GM18508 (cell line): ENCODE measurements around the gene MBD5.

ENCODE experiments used
- ATAC-seq: cut with Tn5 transposase; IDR thresholded peaks from one replicate; pipeline ENCODE4 v1.9.1; 2021; ENCODE audit warnings: moderate number of reproducible peaks; ENCODE audit not compliant: insufficient read depth, unreplicated experiment

The MBD5 gene

DNA sequence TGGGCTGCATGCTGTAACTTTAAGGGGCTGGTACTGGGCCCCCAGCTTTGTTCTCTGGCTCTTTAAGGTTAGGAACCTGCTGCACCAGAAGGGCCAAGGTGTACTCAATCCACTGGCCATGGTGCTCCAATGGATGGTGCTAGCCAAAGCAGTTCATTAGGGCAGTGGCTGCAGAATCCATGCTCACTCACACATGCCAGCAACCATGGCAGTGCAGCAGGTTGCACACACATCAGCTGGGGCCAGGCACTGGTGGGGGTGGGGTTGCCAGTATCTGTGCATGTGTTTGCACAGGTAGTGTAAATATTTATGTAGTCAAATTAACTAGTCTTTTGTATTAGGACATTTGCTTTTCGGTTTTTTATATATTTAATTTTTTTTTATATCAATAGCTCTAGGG is 395.4 kb downstream of the MBD5 start:
- ATAC-seq, result no peak

DNA sequence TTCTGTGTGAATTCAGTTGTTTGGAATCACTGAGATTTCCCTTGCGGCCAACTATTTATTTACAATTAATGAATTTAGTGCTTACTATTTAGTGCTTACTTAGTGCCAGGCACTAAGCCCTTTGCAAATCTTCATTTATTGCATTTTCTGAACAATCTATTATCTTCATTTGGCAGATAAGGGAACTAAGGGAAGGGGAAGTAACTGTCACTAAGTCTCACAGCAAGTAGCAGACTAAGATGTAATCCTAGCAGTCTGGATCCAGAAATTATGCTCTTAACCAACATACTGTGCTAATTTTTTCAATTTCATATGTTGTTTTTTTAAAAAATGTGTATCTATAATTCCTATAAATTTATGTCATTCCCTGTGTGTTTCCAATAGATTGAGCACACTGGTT is 409.2 kb downstream of the MBD5 start:
- ATAC-seq, result no peak

DNA sequence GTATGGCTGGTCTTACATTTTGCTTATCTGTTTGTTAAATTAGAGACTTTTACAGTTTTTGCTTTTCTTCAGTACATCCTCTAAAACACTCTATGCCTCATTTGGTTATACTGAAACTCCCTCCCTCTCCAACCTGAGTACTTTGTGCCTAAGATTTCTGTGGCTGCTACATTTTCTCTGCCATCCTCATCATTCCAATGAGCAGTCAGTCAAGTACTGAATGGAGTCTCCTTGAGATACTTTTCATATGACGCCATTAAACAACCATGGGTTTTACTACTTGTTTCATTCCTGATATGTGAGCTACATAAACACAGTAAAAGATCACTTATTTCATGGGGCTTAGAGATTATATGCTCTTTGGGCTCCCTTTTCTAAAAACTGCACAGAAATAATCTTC is 427.0 kb downstream of the MBD5 start:
- no peak for ATAC-seq

DNA sequence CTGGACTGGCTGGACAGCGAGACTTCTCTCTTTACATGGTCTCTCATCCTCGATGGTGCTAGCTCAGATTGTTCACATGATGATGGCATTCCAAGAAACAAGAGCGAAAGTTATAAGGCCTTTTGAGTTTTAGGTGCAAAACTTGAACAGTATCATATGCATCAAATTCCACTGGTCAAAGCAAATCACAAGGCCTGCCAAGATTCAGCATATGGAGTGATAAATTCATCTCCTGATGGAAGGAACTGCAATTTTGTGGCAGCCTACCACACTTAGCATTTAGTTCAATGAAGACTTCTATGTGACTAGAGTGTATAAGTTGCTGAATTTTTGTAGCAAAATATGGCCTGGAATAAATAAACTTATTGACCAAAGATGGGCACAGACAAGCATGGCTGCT is 429.6 kb downstream of the MBD5 start:
- ATAC-seq, result no peak

DNA sequence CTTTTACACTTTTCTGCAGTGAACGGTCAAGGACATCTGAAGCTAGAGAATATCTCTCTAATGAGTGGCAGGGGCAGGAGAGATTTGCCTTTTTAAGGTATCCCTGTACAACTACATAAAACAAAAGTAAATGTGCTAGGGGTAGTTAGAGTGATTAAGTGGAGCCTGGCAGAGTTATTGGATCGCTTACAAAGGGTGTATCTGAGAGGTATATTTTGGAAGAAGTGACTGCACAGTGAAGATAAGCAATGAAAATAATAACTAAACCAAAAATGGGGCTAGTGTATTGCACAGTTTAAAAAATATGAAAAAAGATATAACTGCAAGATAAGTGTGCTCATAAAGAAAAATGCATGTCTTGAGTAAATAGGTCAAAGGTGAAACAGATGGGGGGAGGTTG is 430.2 kb downstream of the MBD5 start:
- no peak for ATAC-seq

DNA sequence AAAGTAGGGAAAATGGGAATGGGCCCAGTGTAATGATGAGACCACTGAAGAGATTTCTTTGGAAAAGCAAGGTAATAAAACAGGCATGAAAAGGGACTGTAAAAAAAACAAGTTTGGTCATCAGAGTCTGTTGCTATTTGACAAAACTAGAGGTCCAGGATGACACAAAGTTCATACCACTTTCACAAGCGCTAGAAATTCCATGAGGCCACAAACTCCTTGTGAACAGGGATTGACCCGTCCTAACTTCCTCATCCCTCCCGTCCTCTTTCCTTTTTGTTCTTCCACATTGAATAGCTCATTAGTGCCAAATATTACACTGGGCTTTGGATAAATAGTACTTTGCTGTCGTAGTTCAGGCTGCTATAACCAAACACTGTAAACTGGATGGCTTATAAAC is 434.9 kb downstream of the MBD5 start:
- no peak for ATAC-seq

DNA sequence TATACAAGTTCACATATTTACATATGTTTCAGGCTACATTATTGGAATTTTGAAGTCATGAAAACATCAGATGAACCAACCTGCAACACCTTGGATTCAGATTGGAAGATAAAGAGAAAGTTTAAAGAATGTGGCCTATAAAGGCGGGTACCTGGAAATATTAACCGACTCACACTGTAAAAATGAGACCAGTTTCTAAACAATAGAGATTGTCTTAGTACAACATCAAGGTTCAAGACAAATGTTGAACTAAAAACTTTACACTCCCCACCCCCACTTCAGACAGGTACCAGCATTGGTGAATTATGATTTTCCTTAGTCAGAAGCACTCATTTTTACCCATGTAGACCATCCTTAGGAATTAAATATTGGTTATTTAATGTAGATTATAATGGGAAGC is 437.3 kb downstream of the MBD5 start:
- ATAC-seq, result no peak

DNA sequence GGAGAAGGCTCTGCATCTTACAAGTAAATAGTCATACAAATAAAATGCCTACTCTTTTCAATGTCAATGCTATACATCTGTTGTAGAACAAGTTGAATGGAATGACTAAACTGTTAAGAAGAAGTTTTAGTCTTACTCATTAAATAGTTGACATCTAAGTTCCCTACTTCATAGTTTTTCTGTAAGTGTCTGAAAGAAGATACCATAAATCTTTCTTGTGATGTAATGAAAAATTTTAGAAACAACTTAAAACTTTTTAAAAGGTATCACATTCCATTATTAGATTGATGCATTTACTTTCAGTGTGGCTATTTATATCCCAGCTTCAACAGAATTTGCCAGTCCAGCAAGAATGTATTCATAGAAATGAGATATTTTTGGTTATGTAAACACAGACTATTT is 438.5 kb downstream of the MBD5 start:
- ATAC-seq, result no peak

DNA sequence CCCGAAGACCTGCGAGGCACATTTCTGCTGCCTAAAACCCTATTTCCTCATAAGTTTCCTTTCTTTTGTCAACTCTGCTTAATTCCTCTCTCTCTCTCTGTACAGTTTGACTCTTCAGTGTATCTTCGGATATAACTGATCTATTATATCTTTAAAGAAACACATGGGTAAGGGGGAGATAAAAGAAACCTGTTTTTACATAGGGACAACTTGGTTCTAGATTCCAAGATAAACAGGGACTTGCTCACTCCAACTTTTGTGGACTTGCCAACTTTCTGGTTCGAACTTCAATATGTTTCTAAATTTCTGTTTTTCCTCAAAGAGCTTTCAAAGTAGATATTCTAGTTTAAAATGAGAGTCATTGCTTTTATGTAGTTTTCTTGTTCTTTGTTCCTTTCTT is 441.0 kb downstream of the MBD5 start:
- no peak for ATAC-seq

DNA sequence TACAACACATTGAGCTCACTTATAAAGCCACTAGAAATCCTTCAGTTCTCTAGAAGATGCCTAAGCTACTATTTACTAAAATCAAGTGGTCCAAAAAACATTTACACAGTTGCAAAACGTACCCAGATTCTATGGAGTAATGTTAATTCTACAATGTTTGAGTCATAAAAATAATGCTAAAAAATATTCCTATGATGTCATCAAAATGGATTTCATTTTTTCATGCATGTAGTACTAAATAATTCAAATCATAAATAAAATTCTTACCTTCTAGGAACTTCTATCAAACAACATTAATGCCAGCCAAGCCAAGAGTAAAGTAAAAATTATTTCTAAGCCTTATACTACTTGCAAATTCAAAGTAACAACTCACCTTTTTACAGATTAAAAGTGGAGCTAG is 454.7 kb downstream of the MBD5 start:
- no peak for ATAC-seq

DNA sequence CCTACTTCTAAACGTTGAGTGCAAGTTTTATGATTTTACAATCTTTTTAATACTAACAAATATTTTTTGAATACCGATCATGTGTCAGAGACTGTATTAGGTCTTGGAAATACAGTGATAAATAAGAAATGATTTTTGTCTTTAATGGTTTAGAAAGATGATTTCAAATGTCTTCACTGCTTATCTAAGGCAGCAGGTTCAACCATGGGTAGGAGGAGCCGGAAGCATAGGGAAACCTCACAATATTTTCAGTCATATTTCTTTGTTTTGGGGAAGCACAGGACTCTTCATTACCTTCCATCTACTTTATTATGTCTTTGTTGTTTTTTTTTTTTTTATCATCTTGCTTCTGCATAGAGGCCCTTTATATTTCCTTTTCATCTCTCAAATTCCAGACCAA is 458.5 kb downstream of the MBD5 start:
- ATAC-seq, result no peak

DNA sequence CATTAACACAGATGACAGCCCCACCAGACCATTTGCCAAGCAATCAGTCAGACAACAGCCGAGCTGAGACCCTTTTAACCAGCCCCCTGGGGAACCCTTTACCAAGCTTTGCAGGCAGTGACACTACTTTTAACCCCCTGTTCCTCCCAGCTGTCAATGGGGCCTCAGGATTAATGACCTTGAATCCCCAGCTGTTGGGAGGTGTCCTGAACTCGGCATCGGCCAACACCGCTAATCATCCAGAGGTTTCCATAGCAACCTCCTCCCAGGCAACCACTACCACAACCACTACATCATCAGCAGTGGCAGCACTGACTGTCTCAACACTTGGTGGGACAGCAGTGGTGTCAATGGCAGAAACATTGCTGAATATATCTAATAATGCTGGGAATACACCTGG is 462.8 kb downstream of the MBD5 start:
- ATAC-seq, result no peak

DNA sequence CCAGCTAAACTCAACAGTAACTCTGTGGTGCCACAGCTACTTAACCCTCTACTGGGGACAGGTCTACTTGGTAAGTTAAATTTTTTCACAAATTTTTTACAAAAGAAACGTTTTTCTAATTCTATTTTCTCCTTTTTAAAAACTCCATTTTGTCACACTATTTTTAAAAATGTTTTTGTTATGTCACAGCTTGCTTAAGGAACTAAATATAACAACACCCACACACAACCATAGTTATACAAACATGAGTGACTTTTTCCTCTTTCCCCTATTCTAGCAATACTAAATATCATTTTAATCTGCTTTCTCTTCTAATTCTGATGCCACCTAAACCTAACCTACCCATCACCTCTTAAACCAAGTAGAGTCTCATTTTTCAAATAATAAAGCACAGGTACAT is 463.2 kb downstream of the MBD5 start:
- ATAC-seq, result no peak

DNA sequence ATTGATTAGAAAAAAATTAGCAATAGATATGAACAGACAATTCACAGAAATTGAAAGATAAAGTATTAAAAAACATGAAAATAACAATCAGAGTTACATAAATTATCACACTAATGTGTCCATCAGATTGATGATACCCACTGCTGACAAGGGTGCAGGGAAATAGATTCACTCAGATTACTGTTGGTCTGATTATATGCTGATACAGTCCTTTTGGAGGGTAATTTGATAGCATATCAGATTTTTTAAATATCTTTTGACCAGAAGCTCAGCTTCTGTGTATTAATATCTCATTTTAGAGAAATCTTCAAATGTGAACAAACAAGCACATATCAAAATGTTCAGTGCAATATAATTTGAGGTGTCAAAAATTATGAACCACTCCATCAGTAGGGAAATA is 465.8 kb downstream of the MBD5 start:
- ATAC-seq, result no peak

DNA sequence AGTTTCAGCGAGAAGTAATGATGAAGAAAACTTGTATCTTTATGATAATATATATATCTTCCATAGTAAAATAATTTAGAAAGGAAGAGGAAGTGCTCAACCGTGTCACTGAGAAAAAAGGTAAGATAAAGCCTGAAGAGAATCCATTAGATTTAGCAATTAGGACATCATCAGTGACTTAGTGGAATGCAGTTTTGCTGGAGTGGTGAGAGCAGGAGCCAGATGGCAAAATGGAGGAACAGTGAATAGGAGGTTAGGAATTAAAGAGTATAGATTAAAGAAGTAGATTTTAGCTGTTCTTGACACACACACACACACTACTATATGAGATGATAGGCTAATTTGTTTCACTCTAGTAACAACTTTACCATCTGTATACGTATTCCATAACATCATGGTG is 466.5 kb downstream of the MBD5 start:
- ATAC-seq, result no peak

DNA sequence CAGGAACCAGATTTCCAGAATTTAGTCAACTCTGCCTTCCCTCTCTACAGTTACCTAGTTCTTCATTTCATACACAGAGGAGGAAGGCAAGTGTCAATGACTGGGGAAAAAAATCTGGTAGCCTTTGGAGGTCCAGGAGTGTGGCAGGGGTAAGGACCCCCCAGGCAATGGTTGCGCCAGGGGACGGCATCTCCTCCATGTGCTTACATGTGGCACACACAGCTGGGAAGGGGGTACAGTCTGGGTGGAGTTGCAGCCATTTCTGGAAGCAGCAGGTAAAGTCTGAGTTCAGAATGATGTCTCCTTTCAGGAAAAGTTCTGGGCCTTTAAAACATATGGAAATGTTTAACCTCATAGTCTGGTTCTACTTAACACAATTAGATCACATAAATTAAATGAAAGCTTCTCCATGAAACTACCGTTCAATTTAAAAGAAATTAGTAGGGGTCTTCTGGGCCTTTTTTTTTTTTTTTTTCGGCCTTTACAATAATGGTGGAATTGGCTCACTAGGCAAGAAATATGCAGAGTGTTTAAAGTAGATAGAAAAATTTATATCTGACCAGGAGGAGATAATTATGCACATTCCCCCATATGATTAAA is 470.0 kb downstream of the MBD5 start:
- ATAC-seq, result no peak

DNA sequence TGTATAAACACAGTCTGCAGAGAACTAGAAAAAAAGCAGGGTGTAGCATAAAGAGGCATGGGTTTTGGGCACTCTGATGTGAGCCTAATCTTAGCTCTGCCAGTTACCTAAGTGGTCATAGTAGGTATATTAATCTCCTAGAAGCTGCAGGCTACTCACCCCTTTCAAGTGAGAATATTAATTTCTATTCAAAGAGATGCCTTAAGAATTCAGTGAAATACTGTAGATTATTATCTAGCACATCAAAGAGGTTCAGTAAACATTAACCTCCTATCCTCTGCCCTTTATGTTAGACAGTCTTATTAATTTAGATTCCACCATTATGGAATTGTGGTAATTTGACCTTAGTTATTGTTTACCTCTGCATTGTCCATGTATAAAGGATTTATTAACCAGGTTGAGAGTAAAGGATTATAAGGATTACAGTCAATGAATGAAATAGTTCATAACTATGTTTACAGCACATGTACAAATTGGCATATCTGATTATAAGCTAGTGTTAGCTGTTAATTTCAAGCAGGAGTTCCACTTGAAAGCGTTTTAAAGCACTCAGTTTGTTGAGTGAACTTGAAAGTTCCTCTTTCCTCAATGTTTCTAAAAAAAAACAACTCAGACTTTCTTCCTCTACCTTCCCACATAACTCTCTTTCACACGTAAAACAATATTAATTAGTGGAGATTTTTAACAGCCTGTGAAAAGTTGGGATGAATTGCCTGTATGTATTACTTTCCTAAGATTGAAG is 473.1 kb downstream of the MBD5 start:
- ATAC-seq, result peak; percentile 55

DNA sequence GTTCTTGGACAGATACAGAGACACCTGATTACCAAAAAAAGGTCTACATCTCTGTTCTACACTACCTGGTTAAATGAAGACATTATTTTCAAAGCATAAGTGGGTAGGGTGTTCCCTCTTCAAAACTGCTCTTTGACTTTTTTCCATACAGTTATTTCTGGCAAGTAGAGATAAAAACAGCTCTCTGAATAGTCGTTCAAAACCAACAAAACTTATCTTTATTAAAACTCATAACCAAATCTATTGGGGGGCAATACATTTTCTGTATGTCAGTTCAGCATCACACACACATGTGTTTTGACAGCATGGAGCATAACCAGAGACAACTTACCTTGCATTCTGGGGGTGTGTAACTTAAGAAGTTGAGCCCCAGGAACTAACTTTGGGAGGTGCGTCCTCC is 474.7 kb downstream of the MBD5 start:
- no peak for ATAC-seq

DNA sequence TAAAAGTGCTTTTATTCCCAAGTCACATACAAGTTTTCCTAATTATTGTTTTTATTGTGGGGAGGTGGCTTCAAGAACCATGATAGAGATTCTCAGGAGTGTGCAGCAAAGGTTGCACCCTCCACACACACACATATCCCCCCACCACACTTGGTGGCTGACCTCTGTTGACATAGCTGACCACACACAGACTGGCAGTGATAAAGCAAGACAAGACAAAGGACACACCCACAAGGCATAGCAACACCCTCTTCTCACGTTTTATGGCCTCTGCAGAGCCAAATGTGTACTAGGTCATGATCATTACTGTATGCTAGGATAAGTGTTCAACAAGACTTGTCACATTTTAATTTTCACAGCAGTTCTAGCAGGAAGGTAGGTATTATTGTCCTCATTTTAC is 480.7 kb downstream of the MBD5 start:
- ATAC-seq, result no peak

DNA sequence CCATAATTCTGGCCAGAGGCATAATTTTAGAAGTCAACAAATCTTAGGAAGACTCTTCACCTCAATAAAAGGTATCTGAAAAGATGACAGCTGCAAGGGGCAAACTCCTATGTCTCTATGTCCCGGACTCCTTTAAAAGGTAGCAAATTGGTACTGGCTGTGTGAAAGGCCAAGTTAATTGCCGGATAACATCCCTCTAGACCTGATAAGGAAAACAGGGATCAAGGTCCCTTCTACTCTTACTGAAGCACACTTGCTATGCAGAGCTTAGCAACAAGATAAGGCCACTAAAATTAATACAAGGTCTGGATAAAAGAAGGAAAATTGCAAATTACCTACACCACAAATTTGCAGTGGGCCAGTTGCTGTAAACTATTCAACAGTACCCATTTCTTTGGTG is 482.6 kb downstream of the MBD5 start:
- no peak for ATAC-seq

DNA sequence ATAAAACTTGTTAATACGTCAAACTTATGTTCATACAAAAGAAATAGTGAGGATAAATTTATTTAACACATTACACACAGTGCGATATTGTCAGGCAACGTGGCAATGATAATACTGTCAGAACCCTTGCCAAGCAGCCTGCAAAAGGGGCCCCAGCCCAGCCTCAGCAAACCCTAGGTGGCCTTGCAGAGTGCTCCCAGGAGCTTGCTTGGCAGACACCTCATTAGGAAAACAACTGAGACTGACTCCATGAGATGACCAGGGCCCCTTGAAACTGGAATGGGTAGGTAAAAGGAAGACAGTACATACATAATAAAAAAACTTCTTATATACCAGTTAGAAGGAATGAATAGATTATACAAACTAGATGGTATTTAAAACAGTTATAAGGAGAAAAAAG is 487.1 kb downstream of the MBD5 start:
- ATAC-seq, result no peak

DNA sequence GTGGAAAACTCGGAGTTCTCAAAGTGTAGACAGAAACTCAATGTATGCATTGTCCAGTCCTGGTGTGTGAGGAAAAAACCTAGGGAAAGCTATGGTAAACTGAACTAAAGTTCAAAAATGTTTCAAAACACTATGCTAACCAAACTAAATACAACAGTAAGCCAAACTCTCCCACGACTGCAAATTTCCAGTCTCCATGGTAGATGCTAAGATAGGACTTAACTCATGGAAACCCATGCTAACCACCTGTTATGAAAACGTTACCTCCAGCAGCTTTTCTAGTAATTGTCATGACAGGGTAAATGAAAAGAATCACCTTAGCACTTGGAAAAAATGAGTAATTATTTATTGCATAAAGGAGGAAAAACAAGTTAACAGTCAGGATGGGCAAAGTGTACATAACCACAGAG is 488.0 kb downstream of the MBD5 start:
- no peak for ATAC-seq
